ENCODE results near the gene PLCD3. TPM values are rescaled to one million over a fixed set of nuclear protein-coding genes. Genes with fewer than 3 reads are reported as not detected.

The PLCD3 gene
- total and polyA plus RNA-seq, 9 of the 15 experiments (the other 6 are each of a cell fraction or from before 2014, with no cell fraction given) = 0.20 to 22.6 (median 7.5) TPM

DNA sequence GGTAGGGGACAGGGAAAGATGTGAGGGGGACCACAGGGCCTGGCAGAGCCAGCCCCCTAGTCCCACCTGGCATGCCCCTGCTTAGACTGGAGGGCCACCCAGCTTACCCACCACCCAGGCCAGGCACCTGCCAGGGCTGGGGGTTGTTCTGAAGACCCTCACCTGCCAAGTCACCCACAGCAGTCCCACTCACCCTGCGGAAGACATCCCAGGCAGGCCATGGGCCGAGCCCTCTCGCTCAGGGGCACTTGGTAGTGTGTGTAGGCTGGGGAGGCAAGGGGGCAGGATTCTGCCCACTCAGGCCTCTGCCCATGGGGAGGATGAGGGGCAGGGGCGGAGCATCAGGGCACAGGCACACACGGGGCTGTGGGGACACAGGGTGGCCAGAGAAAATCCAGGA lies 4.0 kb downstream of the PLCD3 start (continued):
- TF ChIP-seq, protein P1, sequence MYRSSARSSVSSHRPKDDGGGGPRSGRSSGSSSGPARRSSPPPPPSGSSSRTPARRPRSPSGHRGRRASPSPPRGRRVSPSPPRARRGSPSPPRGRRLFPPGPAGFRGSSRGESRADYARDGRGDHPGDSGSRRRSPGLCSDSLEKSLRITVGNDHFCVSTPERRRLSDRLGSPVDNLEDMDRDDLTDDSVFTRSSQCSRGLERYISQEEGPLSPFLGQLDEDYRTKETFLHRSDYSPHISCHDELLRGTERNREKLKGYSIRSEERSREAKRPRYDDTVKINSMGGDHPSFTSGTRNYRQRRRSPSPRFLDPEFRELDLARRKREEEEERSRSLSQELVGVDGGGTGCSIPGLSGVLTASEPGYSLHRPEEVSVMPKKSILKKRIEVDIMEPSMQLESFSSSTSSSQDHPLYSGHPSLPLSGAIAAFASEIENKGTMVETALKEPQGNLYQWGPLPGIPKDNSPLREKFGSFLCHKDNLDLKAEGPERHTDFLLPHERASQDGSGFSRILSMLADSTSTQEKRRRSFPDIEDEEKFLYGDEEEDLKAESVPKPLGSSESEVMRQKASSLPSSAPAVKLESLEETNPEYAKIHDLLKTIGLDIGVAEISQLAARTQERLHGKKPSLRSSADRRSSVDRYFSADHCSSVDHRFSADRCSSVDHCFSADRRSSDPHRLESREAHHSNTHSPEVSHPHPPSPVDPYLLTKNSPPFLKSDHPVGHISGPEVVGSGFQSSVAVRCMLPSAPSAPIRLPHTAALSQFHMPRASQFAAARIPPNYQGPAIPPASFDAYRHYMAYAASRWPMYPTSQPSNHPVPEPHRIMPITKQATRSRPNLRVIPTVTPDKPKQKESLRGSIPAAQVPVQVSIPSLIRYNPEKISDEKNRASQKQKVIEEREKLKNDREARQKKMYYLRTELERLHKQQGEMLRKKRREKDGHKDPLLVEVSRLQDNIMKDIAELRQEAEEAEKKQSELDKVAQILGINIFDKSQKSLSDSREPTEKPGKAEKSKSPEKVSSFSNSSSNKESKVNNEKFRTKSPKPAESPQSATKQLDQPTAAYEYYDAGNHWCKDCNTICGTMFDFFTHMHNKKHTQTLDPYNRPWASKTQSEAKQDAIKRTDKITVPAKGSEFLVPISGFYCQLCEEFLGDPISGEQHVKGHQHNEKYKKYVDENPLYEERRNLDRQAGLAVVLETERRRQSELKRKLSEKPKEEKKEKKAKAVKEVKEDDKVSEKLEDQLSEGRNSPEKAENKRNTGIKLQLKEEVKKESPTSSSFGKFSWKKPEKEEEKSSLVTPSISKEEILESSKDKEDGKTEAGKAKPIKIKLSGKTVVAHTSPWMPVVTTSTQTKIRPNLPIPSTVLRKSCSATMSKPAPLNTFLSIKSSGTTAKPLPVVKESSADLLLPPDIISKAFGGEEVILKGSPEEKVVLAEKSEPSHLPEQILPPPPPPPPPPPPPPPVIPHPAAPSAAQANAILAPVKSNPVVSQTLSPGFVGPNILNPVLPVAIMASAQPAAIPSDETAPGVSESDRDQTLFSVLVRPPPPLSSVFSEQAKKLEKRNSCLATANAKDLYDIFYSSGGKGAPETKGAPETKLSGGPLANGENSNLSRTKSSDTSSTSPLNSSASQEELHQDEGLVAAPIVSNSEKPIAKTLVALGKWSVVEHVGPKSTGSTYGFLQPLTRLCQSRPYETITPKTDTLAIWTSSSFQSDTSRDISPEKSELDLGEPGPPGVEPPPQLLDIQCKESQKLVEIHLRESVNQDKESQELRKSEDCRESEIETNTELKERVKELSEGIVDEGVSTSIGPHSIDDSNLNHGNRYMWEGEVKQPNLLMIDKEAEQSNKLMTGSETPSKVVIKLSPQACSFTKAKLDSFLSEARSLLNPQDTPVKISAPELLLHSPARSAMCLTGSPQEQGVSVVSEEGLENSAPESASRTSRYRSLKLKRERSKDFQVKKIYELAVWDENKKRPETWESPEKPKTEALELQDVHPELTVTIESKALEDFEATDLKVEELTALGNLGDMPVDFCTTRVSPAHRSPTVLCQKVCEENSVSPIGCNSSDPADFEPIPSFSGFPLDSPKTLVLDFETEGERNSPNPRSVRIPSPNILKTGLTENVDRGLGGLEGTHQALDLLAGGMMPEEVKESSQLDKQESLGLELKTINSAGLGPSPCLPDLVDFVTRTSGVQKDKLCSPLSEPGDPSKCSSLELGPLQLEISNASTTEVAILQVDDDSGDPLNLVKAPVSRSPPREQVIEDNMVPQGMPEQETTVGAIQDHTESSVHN (IDR thresholded peaks at IDR 0.05; ENCODE audit: borderline replicate concordance in 1 of 2, low read depth in 1 of 2) = no peak
- TF ChIP-seq GABPB2 (CRISPR knock-in tag; conservative IDR thresholded peaks at IDR 0.05) = no peak
- TF ChIP-seq, protein P2, sequence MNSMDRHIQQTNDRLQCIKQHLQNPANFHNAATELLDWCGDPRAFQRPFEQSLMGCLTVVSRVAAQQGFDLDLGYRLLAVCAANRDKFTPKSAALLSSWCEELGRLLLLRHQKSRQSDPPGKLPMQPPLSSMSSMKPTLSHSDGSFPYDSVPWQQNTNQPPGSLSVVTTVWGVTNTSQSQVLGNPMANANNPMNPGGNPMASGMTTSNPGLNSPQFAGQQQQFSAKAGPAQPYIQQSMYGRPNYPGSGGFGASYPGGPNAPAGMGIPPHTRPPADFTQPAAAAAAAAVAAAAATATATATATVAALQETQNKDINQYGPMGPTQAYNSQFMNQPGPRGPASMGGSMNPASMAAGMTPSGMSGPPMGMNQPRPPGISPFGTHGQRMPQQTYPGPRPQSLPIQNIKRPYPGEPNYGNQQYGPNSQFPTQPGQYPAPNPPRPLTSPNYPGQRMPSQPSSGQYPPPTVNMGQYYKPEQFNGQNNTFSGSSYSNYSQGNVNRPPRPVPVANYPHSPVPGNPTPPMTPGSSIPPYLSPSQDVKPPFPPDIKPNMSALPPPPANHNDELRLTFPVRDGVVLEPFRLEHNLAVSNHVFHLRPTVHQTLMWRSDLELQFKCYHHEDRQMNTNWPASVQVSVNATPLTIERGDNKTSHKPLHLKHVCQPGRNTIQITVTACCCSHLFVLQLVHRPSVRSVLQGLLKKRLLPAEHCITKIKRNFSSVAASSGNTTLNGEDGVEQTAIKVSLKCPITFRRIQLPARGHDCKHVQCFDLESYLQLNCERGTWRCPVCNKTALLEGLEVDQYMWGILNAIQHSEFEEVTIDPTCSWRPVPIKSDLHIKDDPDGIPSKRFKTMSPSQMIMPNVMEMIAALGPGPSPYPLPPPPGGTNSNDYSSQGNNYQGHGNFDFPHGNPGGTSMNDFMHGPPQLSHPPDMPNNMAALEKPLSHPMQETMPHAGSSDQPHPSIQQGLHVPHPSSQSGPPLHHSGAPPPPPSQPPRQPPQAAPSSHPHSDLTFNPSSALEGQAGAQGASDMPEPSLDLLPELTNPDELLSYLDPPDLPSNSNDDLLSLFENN (IDR thresholded peaks at IDR 0.05; ENCODE audit: low read depth in 2 of 2, low read length in 2 of 2) = no peak

Data from K562 (cell line).